ENCODE measurements around the gene BCAS1.

- TF ChIP-seq EGR1 (IDR thresholded peaks at IDR 0.05; ENCODE audit: borderline replicate concordance in 1 of 2, low read depth in 2 of 2, low read length in 2 of 2) (no peak), EED (IDR thresholded peaks at IDR 0.05; ENCODE audit: low read depth) (no peak), RUNX3 (IDR thresholded peaks at IDR 0.05; ENCODE audit: low read length) (no peak), FOXM1 (IDR thresholded peaks at IDR 0.05; ENCODE audit: low read depth, low read length) (no peak), EP300 (IDR thresholded peaks at IDR 0.05; ENCODE audit: borderline replicate concordance in 1 of 2, control insufficient read depth in 1 of 2, low read depth in 2 of 2, low read length in 2 of 2) (no peak), ZZZ3 (IDR thresholded peaks at IDR 0.05; ENCODE audit: control insufficient read depth, insufficient read length, low read depth) (no peak), TAF1 (IDR thresholded peaks at IDR 0.05; ENCODE audit: borderline replicate concordance, low read depth, low read length) (no peak), MYC (IDR thresholded peaks at IDR 0.05; ENCODE audit: insufficient read depth, insufficient read length, insufficient replicate concordance, low read length, severe bottlenecking) (no peak), ZNF24 (IDR thresholded peaks at IDR 0.05) (no peak), SMC3 (IDR thresholded peaks at IDR 0.05; ENCODE audit: borderline replicate concordance, low read length) (no peak)
- TF ChIP-seq, protein P1, sequence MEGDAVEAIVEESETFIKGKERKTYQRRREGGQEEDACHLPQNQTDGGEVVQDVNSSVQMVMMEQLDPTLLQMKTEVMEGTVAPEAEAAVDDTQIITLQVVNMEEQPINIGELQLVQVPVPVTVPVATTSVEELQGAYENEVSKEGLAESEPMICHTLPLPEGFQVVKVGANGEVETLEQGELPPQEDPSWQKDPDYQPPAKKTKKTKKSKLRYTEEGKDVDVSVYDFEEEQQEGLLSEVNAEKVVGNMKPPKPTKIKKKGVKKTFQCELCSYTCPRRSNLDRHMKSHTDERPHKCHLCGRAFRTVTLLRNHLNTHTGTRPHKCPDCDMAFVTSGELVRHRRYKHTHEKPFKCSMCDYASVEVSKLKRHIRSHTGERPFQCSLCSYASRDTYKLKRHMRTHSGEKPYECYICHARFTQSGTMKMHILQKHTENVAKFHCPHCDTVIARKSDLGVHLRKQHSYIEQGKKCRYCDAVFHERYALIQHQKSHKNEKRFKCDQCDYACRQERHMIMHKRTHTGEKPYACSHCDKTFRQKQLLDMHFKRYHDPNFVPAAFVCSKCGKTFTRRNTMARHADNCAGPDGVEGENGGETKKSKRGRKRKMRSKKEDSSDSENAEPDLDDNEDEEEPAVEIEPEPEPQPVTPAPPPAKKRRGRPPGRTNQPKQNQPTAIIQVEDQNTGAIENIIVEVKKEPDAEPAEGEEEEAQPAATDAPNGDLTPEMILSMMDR (IDR thresholded peaks at IDR 0.05 in 2 of 3, conservative IDR thresholded peaks at IDR 0.05 in 1 of 3; ENCODE audit: control insufficient read depth in 2 of 3, extremely low read depth in 1 of 3, insufficient read depth in 1 of 3, low read depth in 3 of 3, low read length in 3 of 3) = no peak
- TF ChIP-seq, protein P2, sequence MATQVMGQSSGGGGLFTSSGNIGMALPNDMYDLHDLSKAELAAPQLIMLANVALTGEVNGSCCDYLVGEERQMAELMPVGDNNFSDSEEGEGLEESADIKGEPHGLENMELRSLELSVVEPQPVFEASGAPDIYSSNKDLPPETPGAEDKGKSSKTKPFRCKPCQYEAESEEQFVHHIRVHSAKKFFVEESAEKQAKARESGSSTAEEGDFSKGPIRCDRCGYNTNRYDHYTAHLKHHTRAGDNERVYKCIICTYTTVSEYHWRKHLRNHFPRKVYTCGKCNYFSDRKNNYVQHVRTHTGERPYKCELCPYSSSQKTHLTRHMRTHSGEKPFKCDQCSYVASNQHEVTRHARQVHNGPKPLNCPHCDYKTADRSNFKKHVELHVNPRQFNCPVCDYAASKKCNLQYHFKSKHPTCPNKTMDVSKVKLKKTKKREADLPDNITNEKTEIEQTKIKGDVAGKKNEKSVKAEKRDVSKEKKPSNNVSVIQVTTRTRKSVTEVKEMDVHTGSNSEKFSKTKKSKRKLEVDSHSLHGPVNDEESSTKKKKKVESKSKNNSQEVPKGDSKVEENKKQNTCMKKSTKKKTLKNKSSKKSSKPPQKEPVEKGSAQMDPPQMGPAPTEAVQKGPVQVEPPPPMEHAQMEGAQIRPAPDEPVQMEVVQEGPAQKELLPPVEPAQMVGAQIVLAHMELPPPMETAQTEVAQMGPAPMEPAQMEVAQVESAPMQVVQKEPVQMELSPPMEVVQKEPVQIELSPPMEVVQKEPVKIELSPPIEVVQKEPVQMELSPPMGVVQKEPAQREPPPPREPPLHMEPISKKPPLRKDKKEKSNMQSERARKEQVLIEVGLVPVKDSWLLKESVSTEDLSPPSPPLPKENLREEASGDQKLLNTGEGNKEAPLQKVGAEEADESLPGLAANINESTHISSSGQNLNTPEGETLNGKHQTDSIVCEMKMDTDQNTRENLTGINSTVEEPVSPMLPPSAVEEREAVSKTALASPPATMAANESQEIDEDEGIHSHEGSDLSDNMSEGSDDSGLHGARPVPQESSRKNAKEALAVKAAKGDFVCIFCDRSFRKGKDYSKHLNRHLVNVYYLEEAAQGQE (IDR thresholded peaks at IDR 0.05; ENCODE audit: low read depth, low read length) = no peak
- TF ChIP-seq, protein P3, sequence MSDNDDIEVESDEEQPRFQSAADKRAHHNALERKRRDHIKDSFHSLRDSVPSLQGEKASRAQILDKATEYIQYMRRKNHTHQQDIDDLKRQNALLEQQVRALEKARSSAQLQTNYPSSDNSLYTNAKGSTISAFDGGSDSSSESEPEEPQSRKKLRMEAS (IDR thresholded peaks at IDR 0.05; ENCODE audit: low read depth, low read length) = no peak
- TF ChIP-seq, protein P4, sequence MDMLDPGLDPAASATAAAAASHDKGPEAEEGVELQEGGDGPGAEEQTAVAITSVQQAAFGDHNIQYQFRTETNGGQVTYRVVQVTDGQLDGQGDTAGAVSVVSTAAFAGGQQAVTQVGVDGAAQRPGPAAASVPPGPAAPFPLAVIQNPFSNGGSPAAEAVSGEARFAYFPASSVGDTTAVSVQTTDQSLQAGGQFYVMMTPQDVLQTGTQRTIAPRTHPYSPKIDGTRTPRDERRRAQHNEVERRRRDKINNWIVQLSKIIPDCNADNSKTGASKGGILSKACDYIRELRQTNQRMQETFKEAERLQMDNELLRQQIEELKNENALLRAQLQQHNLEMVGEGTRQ (IDR thresholded peaks at IDR 0.05; ENCODE audit: borderline replicate concordance, low read depth, low read length) = no peak
Observed at GRCh38 chr20:54019127-54019526, 51.3 kb downstream of the BCAS1 start.
